ENCODE results near the gene POMT2.

DNA sequence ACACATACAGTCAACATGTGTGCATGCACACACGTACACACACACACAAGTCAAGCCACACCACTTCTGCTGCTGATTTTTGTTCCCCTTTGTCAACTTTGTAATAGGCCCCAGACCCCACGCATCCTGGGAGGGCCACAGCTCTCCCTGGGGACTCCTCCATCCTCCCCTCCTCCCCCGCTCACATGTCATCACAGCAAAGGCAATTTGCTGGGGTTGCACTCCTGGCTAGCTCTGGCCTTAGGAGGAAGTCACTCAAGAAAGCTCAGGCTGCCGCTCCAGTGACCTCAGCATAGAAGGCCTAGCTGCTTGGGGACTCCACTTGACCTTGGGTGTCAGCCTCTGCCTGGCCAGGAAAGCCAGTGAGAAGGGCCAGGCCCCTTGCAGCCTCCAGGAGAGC is 76.8 kb downstream of the POMT2 start:
- TF ChIP-seq, protein P1, sequence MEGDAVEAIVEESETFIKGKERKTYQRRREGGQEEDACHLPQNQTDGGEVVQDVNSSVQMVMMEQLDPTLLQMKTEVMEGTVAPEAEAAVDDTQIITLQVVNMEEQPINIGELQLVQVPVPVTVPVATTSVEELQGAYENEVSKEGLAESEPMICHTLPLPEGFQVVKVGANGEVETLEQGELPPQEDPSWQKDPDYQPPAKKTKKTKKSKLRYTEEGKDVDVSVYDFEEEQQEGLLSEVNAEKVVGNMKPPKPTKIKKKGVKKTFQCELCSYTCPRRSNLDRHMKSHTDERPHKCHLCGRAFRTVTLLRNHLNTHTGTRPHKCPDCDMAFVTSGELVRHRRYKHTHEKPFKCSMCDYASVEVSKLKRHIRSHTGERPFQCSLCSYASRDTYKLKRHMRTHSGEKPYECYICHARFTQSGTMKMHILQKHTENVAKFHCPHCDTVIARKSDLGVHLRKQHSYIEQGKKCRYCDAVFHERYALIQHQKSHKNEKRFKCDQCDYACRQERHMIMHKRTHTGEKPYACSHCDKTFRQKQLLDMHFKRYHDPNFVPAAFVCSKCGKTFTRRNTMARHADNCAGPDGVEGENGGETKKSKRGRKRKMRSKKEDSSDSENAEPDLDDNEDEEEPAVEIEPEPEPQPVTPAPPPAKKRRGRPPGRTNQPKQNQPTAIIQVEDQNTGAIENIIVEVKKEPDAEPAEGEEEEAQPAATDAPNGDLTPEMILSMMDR (IDR thresholded peaks at IDR 0.05) = no peak
- no peak for TF ChIP-seq POLR2A (IDR thresholded peaks at IDR 0.05)
